HG02571 (cell line): ENCODE results near the gene RUNDC3A.
"Not testable (repeated sequence)": the region's sequence is repeated elsewhere in the genome, so short reads cannot be mapped to it uniquely, and the experiment has no call there.

Experiments
- ATAC-seq: cut with Tn5 transposase; IDR thresholded peaks from one replicate; pipeline ENCODE4 v1.9.1; 2021; ENCODE audit warnings: mild to moderate bottlenecking, moderate library complexity; ENCODE audit not compliant: unreplicated experiment

The RUNDC3A gene

GRCh38 chr17:44358066-44358465, 49.7 kb downstream of the RUNDC3A start:
- no peak for ATAC-seq

GRCh38 chr17:44359006-44359405, 50.6 kb downstream of the RUNDC3A start:
- no peak for ATAC-seq

GRCh38 chr17:44359458-44360143, 51.2 kb downstream of the RUNDC3A start:
- no peak for ATAC-seq

- ATAC-seq: no peak
These were observed 51.7 kb downstream of the RUNDC3A start for GRCh38 chr17:44360144-44360533.

- no peak for ATAC-seq
These were observed 52.4 kb downstream of the RUNDC3A start for GRCh38 chr17:44360826-44361225.

- ATAC-seq: no peak
These were observed 53.2 kb downstream of the RUNDC3A start for GRCh38 chr17:44361292-44362260.

- ATAC-seq: no peak
These were observed 54.1 kb downstream of the RUNDC3A start for GRCh38 chr17:44362459-44362948.

GRCh38 chr17:44362949-44363612, 54.7 kb downstream of the RUNDC3A start:
- no peak for ATAC-seq

- no peak for ATAC-seq
These were observed 55.3 kb downstream of the RUNDC3A start, which contains the start of gene FAM171A2 for GRCh38 chr17:44363613-44364159. Gene FAM171A2 (minus strand): TSS chr17:44363853. CDS start chr17:44363714, 139 bp downstream.

- not testable (repeated sequence) for ATAC-seq
These were observed 56.6 kb downstream of the RUNDC3A start for GRCh38 chr17:44365051-44365450.

- ATAC-seq: no peak
These were observed 59.0 kb downstream of the RUNDC3A start for GRCh38 chr17:44367231-44367979.
